GM15510 (cell line): Measurements from ENCODE around the gene SNTB2.

ENCODE experiments used
- POLR2A ChIP-seq: IDR thresholded peaks from 3 replicates; pipeline ENCODE4 v1.6.1; 2011; ENCODE audit warnings: borderline replicate concordance; ENCODE audit not compliant: insufficient read length; ENCODE audit errors: extremely low read depth

The SNTB2 gene

GRCh38 chr16:69171325-69172084 lies 15.5 kb upstream of the SNTB2 start:
- no peak for TF ChIP-seq POLR2A

- TF ChIP-seq POLR2A = no peak
These were observed 10.7 kb upstream of the SNTB2 start for GRCh38 chr16:69176033-69176800.

GRCh38 chr16:69179328-69180010 lies 7.5 kb upstream of the SNTB2 start:
- TF ChIP-seq POLR2A = no peak

- TF ChIP-seq POLR2A = no peak
These were observed 7.0 kb upstream of the SNTB2 start for GRCh38 chr16:69180011-69180338.

- TF ChIP-seq POLR2A = no peak
These were observed 4.1 kb upstream of the SNTB2 start for GRCh38 chr16:69182730-69183416.

- TF ChIP-seq POLR2A = no peak
These were observed 677 bp downstream of the SNTB2 start for GRCh38 chr16:69187446-69188235.

- TF ChIP-seq POLR2A = no peak
These were observed 1.2 kb downstream of the SNTB2 start for GRCh38 chr16:69188236-69188549.

GRCh38 chr16:69188716-69189115 lies 1.8 kb downstream of the SNTB2 start:
- TF ChIP-seq POLR2A = no peak

GRCh38 chr16:69190046-69190588 lies 3.2 kb downstream of the SNTB2 start:
- no peak for TF ChIP-seq POLR2A

- TF ChIP-seq POLR2A = no peak
These were observed 3.6 kb downstream of the SNTB2 start for GRCh38 chr16:69190598-69190997.

- TF ChIP-seq POLR2A = no peak
These were observed 4.2 kb downstream of the SNTB2 start for GRCh38 chr16:69191136-69191535.

GRCh38 chr16:69193855-69194254 lies 6.9 kb downstream of the SNTB2 start:
- TF ChIP-seq POLR2A = no peak

- no peak for TF ChIP-seq POLR2A
These were observed 7.5 kb downstream of the SNTB2 start for GRCh38 chr16:69194488-69194887.
